Effector memory CD8-positive, alpha-beta T cell (primary cell): Measurements from ENCODE around the gene SIL1.
"Not testable (repeated sequence)": the region's sequence is repeated elsewhere in the genome, so short reads cannot be mapped to it uniquely, and the experiment has no call there.

ENCODE experiments used
- ATAC-seq: fragments of 150-1000 bp; cut with Tn5 transposase; replicated peaks from 2 replicates; pipeline ENCODE4 v1.10.0; 2021; ENCODE audit warnings: mild to moderate bottlenecking, moderate library complexity
- DNase-seq, 3 experiments: peaks; one replicate each; pipeline ENCODE4 v3.0.0; 2021
- H3K27ac Mint-ChIP-seq, 2 donors: one replicate each; pipeline ENCODE4 v1.8.0; 2022; ENCODE audit warnings: mild to moderate bottlenecking in 2 of 2, mixed read lengths in 2 of 2, moderate library complexity in 2 of 2
- H3K27me3 Mint-ChIP-seq, 2 donors: one replicate each; pipeline ENCODE4 v1.8.0; 2022; ENCODE audit warnings: mixed read lengths in 2 of 2
- H3K36me3 Mint-ChIP-seq: one replicate; pipeline ENCODE4 v1.8.0; 2022; ENCODE audit warnings: mild to moderate bottlenecking, moderate library complexity, mixed read lengths; ENCODE audit not compliant: insufficient read depth
- H3K4me1 Mint-ChIP-seq, 2 donors: one replicate each; pipeline ENCODE4 v1.8.0; 2022; ENCODE audit warnings: low read depth in 2 of 2, mixed read lengths in 2 of 2
- H3K4me3 Mint-ChIP-seq, 2 donors: one replicate each; pipeline ENCODE4 v1.8.0; 2022; ENCODE audit warnings: mild to moderate bottlenecking in 2 of 2, mixed read lengths in 2 of 2, moderate library complexity in 2 of 2
- H3K9me3 Mint-ChIP-seq, 2 donors: one replicate each; pipeline ENCODE4 v1.8.0; 2022; ENCODE audit warnings: mixed read lengths in 2 of 2

The SIL1 gene

DNA sequence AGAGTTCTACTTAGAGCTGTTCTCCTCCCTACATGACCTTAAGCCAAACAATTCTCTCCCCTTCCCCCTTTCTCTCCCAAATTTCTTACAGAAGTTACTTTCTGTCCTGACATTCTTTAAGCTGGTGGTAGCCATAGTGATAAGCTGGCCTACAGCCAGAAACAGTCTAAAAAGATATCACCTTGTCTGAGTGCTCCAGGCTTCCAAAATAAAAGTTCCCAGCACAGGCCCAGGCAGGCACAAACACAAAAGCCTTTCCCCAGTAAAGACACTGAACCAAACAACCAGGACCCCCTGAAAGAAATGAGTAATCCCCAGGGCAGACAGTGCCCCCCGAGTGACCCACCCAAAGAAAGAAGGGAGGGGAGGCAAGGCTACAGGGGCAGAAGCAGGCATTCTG is 19.2 kb downstream of the SIL1 start:
- peaks cover 9 to 20% of the 10 kb centered on the region in 2 donors for H3K4me1 Mint-ChIP-seq
- no peaks in the 10 kb centered on the region for H3K9me3 Mint-ChIP-seq
- DNase-seq (no peak), ATAC-seq (no peak)
- H3K27me3 Mint-ChIP-seq: no peaks in the 10 kb centered on the region
- H3K27ac Mint-ChIP-seq: peak overlapping the region in 1 of 2 donors; percentile 60
- no peak overlapping the region for H3K4me3 Mint-ChIP-seq
- peaks cover 2% of the 10 kb centered on the region for H3K36me3 Mint-ChIP-seq

DNA sequence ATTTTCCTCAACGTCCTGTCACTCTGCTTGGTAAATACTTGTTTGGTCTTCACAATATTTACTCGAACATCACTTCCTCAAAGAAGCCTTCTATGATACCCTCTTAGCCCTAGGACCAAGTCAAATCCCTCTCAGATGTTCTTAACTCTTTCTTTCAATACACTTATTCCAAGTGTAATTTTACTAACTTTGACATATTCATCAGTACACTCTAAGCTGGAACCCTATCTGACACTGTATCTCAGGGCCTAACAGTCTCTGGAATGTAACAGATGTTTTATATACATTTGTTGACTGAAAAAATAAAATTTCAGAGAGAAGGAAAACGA is 19.6 kb downstream of the SIL1 start:
- peaks cover 9 to 20% of the 10 kb centered on the region in 2 donors for H3K4me1 Mint-ChIP-seq
- H3K27ac Mint-ChIP-seq: no peak overlapping the region
- no peak overlapping the region for H3K4me3 Mint-ChIP-seq

DNA sequence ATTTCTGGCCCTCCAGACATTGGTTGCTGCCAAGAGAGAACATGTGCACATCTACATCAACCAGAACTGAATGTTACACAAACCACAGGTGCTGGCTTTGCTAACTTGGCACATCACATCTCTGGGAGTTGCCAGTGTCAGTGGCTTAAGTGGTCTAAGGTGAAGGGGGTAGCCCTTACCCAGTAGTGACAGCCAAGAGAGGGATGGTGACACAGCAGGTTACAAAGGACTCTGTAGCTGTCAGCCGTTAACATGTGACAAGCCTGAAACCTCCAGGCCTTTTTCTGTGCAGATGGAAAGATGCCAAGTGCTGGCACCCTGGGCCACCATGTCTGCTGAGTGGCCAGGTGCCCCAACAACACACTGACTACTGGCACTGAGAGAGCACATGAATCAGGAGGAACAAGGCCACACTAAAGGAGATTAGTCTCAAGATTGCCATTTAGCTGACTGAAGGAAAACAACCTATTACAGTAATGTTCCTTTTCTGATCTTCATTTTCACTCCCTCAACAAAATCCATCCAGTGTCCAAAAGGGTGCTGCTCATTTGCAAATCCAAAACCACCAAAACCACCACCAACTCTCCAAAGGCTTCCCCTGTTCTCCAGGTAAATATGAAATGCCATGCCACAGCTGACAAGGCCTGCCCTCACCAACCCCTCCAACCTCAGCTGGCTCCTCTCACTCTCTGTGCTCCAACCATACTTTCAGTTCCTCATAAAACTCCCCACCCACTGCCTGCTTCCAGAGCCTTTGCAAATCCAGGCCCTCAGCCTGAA is 20.2 kb downstream of the SIL1 start:
- ATAC-seq (peak; percentile 22), DNase-seq (no peak)
- Mint-ChIP-seq H3K9me3 (no peaks in the 10 kb centered on the region), H3K36me3 (peaks cover 2% of the 10 kb centered on the region), H3K27ac (peak overlapping the region in 1 of 2 donors; percentile 5), H3K27me3 (no peaks in the 10 kb centered on the region), H3K4me3 (no peak overlapping the region), H3K4me1 (peaks cover 9 to 20% of the 10 kb centered on the region in 2 donors)

More for the DNA sequence above, 19.6 kb downstream of the SIL1 start:
- peaks cover 2% of the 10 kb centered on the region for H3K36me3 Mint-ChIP-seq
- H3K9me3 Mint-ChIP-seq: no peaks in the 10 kb centered on the region
- ATAC-seq (no peak), DNase-seq (no peak)
- no peaks in the 10 kb centered on the region for H3K27me3 Mint-ChIP-seq

DNA sequence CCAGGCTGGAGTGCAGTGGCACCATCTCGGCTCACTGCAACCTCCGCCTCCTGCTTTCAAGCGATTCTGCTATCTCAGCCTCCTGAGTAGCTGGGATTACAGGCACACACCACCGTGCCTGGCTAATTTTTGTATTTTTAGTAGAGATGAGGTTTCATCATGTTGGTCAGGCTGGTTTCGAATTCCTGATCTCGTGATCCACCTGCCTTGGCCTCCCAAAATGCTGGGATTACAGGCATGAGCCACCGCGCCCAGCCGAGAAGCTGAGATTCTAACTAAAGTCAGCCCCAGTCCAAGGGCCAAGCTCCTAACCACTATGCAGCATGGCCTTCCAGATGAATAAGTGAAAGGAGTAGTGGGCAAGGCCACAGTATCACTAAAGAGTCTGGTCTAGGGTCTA is 20.9 kb downstream of the SIL1 start:
- not testable (repeated sequence) for H3K27me3 Mint-ChIP-seq, H3K9me3 Mint-ChIP-seq, DNase-seq, ATAC-seq, H3K36me3 Mint-ChIP-seq, H3K27ac Mint-ChIP-seq, H3K4me3 Mint-ChIP-seq
- H3K4me1 Mint-ChIP-seq: peaks cover 9 to 20% of the 10 kb centered on the region in 2 donors

DNA sequence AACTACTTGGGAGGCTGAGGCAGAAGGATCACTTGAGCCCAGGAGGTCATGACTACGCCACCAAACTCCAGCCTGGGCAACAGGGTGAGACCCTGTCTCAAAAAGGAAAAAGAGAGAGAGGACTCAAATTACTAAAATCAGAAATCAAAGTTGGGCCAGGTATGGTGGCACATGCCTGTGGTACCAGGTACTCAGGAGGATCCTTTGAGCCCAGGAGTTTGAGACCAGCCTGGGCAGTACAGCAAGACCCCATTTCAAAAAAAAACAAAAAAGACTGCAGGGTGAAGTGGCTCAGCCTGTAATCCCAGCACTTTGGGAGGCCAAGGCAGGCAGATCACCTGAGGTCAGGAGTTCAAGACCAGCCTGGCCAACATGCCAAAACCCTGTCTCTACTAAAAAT is 23.8 kb downstream of the SIL1 start:
- not testable (repeated sequence) for H3K9me3 Mint-ChIP-seq, ATAC-seq, H3K36me3 Mint-ChIP-seq, H3K27ac Mint-ChIP-seq, DNase-seq, H3K4me3 Mint-ChIP-seq, H3K27me3 Mint-ChIP-seq
- peaks cover 9 to 16% of the 10 kb centered on the region in 2 donors for H3K4me1 Mint-ChIP-seq

DNA sequence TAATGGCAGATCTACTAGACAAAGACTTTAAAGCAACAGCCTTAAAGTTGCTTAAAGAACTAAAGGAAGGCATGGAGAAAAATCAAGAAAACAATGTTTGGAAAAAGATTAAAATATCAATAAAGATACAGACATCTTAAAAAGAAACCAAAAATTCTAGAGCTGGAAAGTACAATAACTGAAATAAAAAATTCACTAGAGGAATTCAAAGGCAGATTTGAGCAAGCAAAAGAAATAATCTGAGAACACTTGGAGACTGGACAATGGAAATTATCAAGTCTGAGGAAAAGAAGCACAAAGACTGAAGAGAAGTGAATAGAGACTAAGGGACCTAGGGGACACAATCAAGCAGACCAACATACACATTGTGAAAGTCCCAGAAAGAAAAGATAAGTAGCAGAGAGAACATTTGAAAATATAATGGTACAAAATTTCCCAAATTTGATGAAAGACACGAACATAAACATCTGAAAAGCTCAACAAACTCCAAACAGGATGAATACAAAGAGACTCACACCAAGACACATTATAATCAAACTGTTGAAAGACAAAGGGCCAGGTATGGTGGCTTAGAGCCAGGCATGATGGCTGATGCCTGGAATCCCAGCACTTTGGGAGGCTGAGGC is 26.3 kb downstream of the SIL1 start:
- Mint-ChIP-seq H3K4me1 (peaks cover 0 to 2% of the 10 kb centered on the region in 2 donors), H3K27ac (no peak overlapping the region), H3K4me3 (no peak overlapping the region), H3K9me3 (peaks cover 0 to 7% of the 10 kb centered on the region in 2 donors), H3K36me3 (peaks cover 4% of the 10 kb centered on the region), H3K27me3 (no peaks in the 10 kb centered on the region)
- ATAC-seq (no peak), DNase-seq (no peak)

DNA sequence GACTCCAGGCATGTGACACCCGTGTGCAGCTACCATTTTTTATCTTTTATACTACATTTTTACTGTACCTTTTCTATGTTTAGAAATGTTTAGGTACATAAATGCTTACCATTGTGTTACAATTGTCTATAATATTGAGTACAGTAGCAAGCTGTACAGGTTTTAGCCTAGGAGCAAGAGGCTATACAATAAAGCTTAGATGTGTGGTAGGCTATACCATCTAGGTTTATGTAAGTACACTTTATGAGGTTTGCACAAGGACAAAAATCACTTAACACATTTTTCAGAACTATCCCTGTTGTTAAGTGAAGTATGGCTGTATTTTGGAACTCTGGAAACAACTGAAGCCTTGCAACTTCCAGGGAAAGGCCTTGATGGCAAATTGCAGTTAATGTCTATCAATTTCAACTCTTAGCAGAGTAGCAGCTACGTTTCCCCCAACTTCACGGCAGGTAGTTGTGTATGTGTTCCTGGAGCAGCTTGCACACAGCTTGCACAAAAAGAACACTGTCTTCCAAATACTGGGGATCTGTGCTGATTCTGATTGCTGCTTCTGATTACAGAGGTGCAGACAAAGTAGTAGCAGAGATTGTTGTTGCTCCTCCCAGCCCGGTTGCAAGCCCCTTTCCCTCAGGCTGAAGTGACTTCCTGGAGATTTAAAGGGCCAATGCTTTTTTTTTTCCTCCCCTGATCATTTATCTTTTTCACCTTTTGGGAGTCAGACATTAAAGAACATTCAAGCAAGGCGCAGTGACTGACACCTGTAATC is 30.0 kb downstream of the SIL1 start:
- H3K27ac Mint-ChIP-seq: peak overlapping the region in 1 of 2 donors; percentile 63

DNA sequence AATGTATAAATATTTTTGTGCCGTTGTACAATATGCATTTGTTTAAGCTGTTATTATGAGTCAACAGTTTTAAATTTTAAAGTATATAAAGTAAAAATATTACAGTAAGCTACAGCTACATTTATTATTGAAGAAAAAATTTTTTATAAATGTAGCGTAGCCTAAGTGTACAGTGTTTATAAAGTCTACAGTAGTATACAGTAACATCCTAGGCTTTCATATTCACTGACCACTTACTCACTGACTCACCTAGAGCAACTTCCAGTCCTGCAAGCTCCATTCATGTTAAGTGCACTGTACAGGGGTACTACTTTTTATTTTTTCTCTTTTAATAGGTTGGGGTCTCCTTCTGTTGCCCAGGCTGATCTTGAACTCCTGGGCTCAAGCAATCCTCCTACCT is 30.6 kb downstream of the SIL1 start:
- H3K27me3 Mint-ChIP-seq: no peaks in the 10 kb centered on the region
- no peak for ATAC-seq
- peaks cover 0 to 7% of the 10 kb centered on the region in 2 donors for H3K9me3 Mint-ChIP-seq
- peaks cover 4% of the 10 kb centered on the region for H3K36me3 Mint-ChIP-seq
- no peak overlapping the region for H3K4me3 Mint-ChIP-seq
- H3K27ac Mint-ChIP-seq: peak overlapping the region in 1 of 2 donors; percentile 63
- no peaks in the 10 kb centered on the region for H3K4me1 Mint-ChIP-seq
- no peak for DNase-seq

More for the DNA sequence above, 30.0 kb downstream of the SIL1 start:
- Mint-ChIP-seq H3K4me3 (no peak overlapping the region), H3K27me3 (no peaks in the 10 kb centered on the region), H3K4me1 (no peaks in the 10 kb centered on the region), H3K9me3 (peaks cover 0 to 7% of the 10 kb centered on the region in 2 donors), H3K36me3 (peaks cover 4% of the 10 kb centered on the region)
- DNase-seq (no peak), ATAC-seq (no peak)

DNA sequence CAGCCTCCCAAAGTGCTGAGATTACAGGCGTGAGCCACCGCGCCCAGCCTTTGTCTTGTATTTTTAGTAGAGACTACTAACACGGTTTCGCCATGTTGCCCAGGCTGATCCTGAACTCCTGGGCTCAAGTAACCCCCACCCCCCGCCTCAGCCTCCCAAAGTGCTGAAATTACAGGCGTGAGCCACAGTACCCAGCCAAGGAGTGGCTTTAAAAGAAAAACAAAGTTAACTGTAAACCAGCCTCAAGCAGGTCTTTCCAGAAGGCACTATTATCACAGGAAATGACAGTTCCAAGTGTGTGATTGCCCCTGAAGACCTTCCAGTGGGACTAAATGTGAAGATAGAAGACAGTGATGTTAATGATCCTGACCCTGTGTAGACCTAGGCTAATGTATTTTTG is 31.1 kb downstream of the SIL1 start:
- ATAC-seq (no peak), DNase-seq (no peak)
- no peaks in the 10 kb centered on the region for H3K4me1 Mint-ChIP-seq
- H3K4me3 Mint-ChIP-seq: no peak overlapping the region
- no peaks in the 10 kb centered on the region for H3K27me3 Mint-ChIP-seq
- no peak overlapping the region for H3K27ac Mint-ChIP-seq
- peaks cover 4% of the 10 kb centered on the region for H3K36me3 Mint-ChIP-seq
- H3K9me3 Mint-ChIP-seq: peaks cover 0 to 5% of the 10 kb centered on the region in 2 donors

DNA sequence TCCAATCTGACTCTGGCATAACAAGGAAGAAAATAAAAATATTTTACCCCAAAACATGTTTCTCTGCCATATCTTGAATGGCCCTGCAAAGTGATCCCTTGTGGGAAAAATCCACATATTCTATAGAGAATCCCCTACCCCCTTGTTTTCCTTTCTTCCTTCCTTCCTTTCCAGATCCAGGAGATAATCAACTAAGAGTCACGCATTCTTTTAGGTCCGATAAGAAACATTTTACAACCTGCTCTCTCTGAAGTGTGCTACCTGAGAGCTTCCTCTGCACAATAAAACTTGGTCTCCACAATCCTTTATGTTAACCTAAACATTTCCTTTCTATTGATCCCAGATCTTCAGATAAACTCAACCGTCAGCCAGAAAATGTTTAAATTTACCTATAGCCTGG is 33.3 kb downstream of the SIL1 start:
- H3K4me1 Mint-ChIP-seq, H3K9me3 Mint-ChIP-seq, H3K36me3 Mint-ChIP-seq, H3K4me3 Mint-ChIP-seq, H3K27ac Mint-ChIP-seq, DNase-seq, ATAC-seq, H3K27me3 Mint-ChIP-seq: not testable (repeated sequence)

DNA sequence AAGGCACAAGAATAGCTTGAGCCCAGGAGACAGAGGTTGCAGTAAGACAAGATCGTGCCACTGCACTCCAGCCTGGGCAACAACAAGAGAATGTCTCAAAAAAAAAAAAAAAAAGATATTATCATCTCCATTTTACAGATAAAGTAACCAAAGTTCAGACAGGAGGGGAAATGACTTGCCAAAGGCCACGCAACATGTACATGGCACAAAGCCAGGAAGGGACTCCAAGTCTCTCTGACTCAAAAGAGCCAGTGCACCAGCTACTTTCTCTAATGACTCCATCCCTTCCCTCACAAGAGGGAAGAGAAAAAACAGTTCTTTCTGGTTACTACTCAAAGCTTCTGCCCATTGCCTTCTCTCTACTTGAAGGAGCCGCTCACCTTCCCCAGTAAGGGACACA is 34.1 kb downstream of the SIL1 start:
- H3K4me3 Mint-ChIP-seq: no peak overlapping the region
- H3K27ac Mint-ChIP-seq: peak overlapping the region in 1 of 2 donors; percentile 4
- H3K36me3 Mint-ChIP-seq: no peaks in the 10 kb centered on the region
- ATAC-seq (no peak), DNase-seq (no peak)
- H3K27me3 Mint-ChIP-seq: no peaks in the 10 kb centered on the region
- H3K4me1 Mint-ChIP-seq: no peaks in the 10 kb centered on the region
- no peaks in the 10 kb centered on the region for H3K9me3 Mint-ChIP-seq

DNA sequence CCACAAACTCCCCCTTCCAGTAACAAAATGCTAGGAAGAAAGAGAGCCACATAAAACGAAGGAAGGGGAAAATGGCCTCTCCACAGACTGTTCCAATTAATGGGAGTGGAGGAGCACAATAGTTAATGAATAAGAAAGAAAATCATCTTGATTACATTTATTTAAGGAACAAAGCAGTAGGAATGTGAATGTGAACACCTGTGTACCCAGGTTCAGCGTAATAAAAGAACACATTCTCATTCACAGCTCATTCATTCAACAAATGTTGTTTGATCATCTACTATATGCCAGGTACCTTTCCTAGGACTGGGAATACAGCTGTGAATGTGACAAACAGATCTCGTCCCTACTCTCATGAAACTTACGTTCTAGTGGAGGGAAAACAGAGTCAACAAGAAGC is 35.7 kb downstream of the SIL1 start:
- no peaks in the 10 kb centered on the region for H3K9me3 Mint-ChIP-seq
- no peaks in the 10 kb centered on the region for H3K36me3 Mint-ChIP-seq
- H3K4me3 Mint-ChIP-seq: no peak overlapping the region
- ATAC-seq (no peak), DNase-seq (no peak)
- no peaks in the 10 kb centered on the region for H3K4me1 Mint-ChIP-seq
- H3K27ac Mint-ChIP-seq: peak overlapping the region in 1 of 2 donors; percentile 2
- H3K27me3 Mint-ChIP-seq: no peaks in the 10 kb centered on the region

DNA sequence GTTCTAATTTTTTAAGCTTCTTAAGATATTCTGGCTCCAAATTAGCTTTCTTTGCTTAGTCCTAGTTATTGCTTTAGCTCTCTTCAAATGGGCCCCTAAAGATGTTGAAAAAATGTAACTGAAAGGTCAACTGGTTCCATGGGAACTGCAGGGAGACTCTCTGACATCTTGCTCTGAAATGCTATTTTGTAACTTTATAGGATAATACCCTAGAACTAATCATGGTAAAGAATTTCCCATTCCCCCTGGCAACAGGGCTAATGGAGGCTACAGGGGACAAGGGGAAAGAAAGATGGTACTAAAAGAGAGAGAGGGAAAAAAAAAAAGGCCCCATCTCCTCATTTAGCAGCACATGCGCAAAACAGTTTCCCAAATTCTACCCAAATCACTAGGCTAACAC is 39.4 kb downstream of the SIL1 start:
- ATAC-seq (no peak), DNase-seq (no peak)
- Mint-ChIP-seq H3K4me3 (no peak overlapping the region), H3K27me3 (no peaks in the 10 kb centered on the region), H3K9me3 (no peaks in the 10 kb centered on the region), H3K36me3 (no peaks in the 10 kb centered on the region), H3K4me1 (peaks cover 0 to 6% of the 10 kb centered on the region in 2 donors), H3K27ac (no peak overlapping the region)

DNA sequence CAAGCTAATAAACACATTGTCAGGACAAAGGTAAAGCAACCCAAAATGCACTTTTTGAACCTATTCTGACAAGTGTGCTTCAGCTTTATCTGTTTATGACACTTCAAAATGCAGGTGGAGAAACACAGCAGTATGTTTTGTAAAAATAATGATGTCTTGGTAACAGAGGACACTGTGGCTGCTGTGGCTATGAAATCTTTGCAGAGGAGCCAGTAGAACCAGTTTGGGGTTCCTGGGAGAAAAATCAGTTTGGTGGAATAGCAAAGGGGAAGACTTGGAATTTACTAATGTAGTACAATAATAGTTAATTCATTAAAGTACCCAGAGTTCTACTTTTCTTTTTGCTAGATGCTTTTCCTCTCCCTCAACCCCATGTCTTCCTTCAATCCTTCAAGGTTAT is 40.6 kb downstream of the SIL1 start:
- Mint-ChIP-seq H3K4me1 (peaks cover 0 to 6% of the 10 kb centered on the region in 2 donors), H3K9me3 (no peaks in the 10 kb centered on the region), H3K27ac (no peak overlapping the region), H3K36me3 (no peaks in the 10 kb centered on the region), H3K27me3 (no peaks in the 10 kb centered on the region), H3K4me3 (no peak overlapping the region)
- no peak for DNase-seq
- ATAC-seq: no peak
